ENCODE measurements around the gene TMEM131L. TPM values are rescaled to one million over a fixed set of nuclear protein-coding genes. Genes with fewer than 3 reads are reported as not detected.

Gene TMEM131L
- total RNA-seq, 1 donor: 9.0 TPM

GRCh38 chr4:153464068-153464467, 2.1 kb upstream of the TMEM131L start:
- Histone ChIP-seq H3K4me3 (ENCODE audit: insufficient read depth, low read length) (no peak overlapping the region), H2AFZ (ENCODE audit: low read length) (no peak overlapping the region), H3K27me3 (ENCODE audit: insufficient read depth, low read length) (no peaks in the 10 kb centered on the region), H3K4me2 (ENCODE audit: insufficient read depth, low read length) (no peak overlapping the region), H4K20me1 (ENCODE audit: insufficient read depth, low read length) (peaks cover 3% of the 10 kb centered on the region), H3K4me1 (ENCODE audit: insufficient read depth, low read length) (peaks cover 10% of the 10 kb centered on the region), H3K36me3 (ENCODE audit: insufficient read depth, low read length) (no peaks in the 10 kb centered on the region), H3K79me2 (ENCODE audit: insufficient read depth, low read length) (peaks cover 7% of the 10 kb centered on the region), H3K9me3 (ENCODE audit: low read depth, low read length) (no peaks in the 10 kb centered on the region), H3K27ac (ENCODE audit: low read depth, low read length) (no peak overlapping the region)
- no peak for TF ChIP-seq CTCF (IDR thresholded peaks at IDR 0.05; ENCODE audit: extremely low read depth, low read depth, low read length)
- no peak for DNase-seq (ENCODE audit: insufficient read length, low spot score, missing footprints)

- no peaks in the 10 kb centered on the region for H3K9me3 ChIP-seq (ENCODE audit: low read depth, low read length)
- peak overlapping the region; percentile 89 for H3K4me2 ChIP-seq (ENCODE audit: insufficient read depth, low read length)
- H3K27ac ChIP-seq (ENCODE audit: low read depth, low read length): no peak overlapping the region
- H3K27me3 ChIP-seq (ENCODE audit: insufficient read depth, low read length): no peaks in the 10 kb centered on the region
- DNase-seq (ENCODE audit: insufficient read length, low spot score, missing footprints): no peak
- peaks cover 3% of the 10 kb centered on the region for H4K20me1 ChIP-seq (ENCODE audit: insufficient read depth, low read length)
- H2AFZ ChIP-seq (ENCODE audit: low read length): peak overlapping the region; percentile 94
- peak overlapping the region; percentile 84 for H3K4me3 ChIP-seq (ENCODE audit: insufficient read depth, low read length)
- no peaks in the 10 kb centered on the region for H3K36me3 ChIP-seq (ENCODE audit: insufficient read depth, low read length)
- no peak for TF ChIP-seq CTCF (IDR thresholded peaks at IDR 0.05; ENCODE audit: extremely low read depth, low read depth, low read length)
- H3K79me2 ChIP-seq (ENCODE audit: insufficient read depth, low read length): peaks cover 10% of the 10 kb centered on the region
- peaks cover 10% of the 10 kb centered on the region for H3K4me1 ChIP-seq (ENCODE audit: insufficient read depth, low read length)
These were observed 1.0 kb upstream of the TMEM131L start for GRCh38 chr4:153465140-153465539.

- peak overlapping the region; percentile 89 for H3K4me2 ChIP-seq (ENCODE audit: insufficient read depth, low read length)
- no peaks in the 10 kb centered on the region for H3K9me3 ChIP-seq (ENCODE audit: low read depth, low read length)
- H4K20me1 ChIP-seq (ENCODE audit: insufficient read depth, low read length): peaks cover 3% of the 10 kb centered on the region
- peak; percentile 95 for DNase-seq (ENCODE audit: insufficient read length, low spot score, missing footprints)
- peak overlapping the region; percentile 84 for H3K4me3 ChIP-seq (ENCODE audit: insufficient read depth, low read length)
- TF ChIP-seq CTCF (IDR thresholded peaks at IDR 0.05; ENCODE audit: extremely low read depth, low read depth, low read length): peak; percentile 33
- no peak overlapping the region for H3K27ac ChIP-seq (ENCODE audit: low read depth, low read length)
- H3K4me1 ChIP-seq (ENCODE audit: insufficient read depth, low read length): peaks cover 10% of the 10 kb centered on the region
- peak overlapping the region; percentile 94 for H2AFZ ChIP-seq (ENCODE audit: low read length)
- peaks cover 12% of the 10 kb centered on the region for H3K79me2 ChIP-seq (ENCODE audit: insufficient read depth, low read length)
- H3K36me3 ChIP-seq (ENCODE audit: insufficient read depth, low read length): no peaks in the 10 kb centered on the region
- H3K27me3 ChIP-seq (ENCODE audit: insufficient read depth, low read length): no peaks in the 10 kb centered on the region
These were observed 512 bp upstream of the TMEM131L start for GRCh38 chr4:153465615-153466080.

GRCh38 chr4:153466949-153467896, 1.1 kb downstream of the TMEM131L start:
- DNase-seq (ENCODE audit: insufficient read length, low spot score, missing footprints): peak; percentile 83
- no peaks in the 10 kb centered on the region for H3K27me3 ChIP-seq (ENCODE audit: insufficient read depth, low read length)
- H3K4me1 ChIP-seq (ENCODE audit: insufficient read depth, low read length): peaks cover 12% of the 10 kb centered on the region
- peak overlapping the region; percentile 74 for H2AFZ ChIP-seq (ENCODE audit: low read length)
- no peak overlapping the region for H3K27ac ChIP-seq (ENCODE audit: low read depth, low read length)
- H3K9me3 ChIP-seq (ENCODE audit: low read depth, low read length): no peaks in the 10 kb centered on the region
- H4K20me1 ChIP-seq (ENCODE audit: insufficient read depth, low read length): peaks cover 3% of the 10 kb centered on the region
- peak overlapping the region; percentile 84 for H3K4me3 ChIP-seq (ENCODE audit: insufficient read depth, low read length)
- H3K4me2 ChIP-seq (ENCODE audit: insufficient read depth, low read length): peak overlapping the region; percentile 91
- no peak for TF ChIP-seq CTCF (IDR thresholded peaks at IDR 0.05; ENCODE audit: extremely low read depth, low read depth, low read length)
- H3K79me2 ChIP-seq (ENCODE audit: insufficient read depth, low read length): peaks cover 21% of the 10 kb centered on the region
- no peaks in the 10 kb centered on the region for H3K36me3 ChIP-seq (ENCODE audit: insufficient read depth, low read length)
